NCI-H2196 (cell line): Measurements from ENCODE around the gene RFNG.

Source experiments
- DNase-seq: peaks from one replicate; lab custom pipeline; 2025; ENCODE audit not compliant: unreplicated experiment; lab: John Stamatoyannopoulos, UW

Gene RFNG

GRCh38 chr17:82059272-82060000 lies 7.8 kb upstream of the RFNG start:
- DNase-seq, result no peak

- DNase-seq, result no peak
Observed at GRCh38 chr17:82058855-82059249, 7.2 kb upstream of the RFNG start.

DNA sequence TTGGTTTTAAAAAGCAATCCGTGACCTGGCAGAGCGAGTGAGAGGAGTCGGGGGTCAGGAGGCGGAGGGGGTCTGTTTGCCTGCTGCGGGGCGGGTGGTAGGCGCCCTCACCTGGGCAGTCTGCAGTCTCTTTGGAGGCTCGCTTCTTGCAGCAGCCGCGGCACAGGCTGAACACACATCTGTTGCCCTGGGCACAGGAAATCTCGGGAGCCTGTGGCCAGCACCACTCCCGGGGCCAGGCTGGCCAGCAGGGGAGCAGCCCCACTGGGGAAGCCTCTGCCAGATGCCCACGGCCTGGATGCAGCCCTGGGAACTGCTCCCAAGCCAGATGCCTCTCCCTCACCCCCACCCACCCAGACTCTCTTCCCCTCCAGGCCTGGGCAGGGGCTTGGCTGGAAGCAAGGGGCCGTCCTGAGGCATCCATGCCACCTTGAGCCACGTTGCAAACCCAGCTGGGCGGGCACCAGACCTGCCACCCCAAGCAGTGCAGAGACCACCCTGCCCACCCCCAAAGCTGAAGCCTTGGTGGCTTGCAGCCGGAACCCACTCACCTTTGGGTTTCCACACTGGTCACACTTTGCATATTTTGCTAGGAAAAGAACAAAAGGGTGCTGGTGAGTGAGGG lies 6.7 kb upstream of the RFNG start:
- DNase-seq, result no peak

DNA sequence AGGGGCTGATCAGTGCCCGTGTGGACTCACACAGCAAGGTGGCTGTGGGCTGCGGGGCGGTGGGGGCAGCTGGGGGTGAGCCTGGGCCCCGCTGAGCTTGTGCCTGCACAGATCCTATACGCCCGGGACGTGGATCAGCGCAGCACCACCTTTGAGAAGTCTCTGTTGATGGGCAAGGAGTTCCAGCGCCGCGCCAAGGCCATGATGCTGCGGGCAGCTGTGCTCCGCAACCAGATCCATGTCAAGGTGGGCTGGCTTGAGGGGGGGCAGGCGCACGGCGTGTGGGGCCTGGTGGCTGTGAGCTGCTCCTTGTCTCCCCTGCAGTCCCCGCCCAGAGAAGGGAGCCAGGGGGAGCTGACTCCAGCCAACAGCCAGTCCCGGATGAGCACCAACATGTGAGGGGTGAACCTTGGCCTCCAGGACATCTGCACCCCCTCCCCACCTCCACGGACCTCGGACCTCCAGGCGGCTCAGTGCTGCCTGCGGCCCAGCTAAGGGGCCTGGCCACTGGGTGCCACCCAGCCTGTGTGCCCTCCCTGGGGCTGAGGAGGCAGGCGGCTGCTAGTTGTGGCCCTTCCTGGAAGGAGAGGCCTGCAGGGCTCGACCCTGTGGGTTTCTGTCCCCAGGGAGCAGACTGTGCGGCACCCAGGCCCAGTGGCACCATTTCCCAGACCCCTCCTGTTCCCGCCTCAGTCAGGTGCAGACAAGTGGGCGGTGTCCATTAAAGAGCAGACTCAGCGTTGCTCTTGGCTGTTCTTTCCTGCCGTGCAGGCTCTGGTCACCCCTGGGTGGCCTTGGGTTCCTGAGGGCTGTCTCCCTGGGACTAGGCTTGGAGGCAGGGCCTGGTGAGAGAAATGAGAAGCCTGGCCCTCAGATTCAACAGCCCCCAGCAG lies 5.4 kb upstream of the RFNG start:
- DNase-seq, result no peak

DNA sequence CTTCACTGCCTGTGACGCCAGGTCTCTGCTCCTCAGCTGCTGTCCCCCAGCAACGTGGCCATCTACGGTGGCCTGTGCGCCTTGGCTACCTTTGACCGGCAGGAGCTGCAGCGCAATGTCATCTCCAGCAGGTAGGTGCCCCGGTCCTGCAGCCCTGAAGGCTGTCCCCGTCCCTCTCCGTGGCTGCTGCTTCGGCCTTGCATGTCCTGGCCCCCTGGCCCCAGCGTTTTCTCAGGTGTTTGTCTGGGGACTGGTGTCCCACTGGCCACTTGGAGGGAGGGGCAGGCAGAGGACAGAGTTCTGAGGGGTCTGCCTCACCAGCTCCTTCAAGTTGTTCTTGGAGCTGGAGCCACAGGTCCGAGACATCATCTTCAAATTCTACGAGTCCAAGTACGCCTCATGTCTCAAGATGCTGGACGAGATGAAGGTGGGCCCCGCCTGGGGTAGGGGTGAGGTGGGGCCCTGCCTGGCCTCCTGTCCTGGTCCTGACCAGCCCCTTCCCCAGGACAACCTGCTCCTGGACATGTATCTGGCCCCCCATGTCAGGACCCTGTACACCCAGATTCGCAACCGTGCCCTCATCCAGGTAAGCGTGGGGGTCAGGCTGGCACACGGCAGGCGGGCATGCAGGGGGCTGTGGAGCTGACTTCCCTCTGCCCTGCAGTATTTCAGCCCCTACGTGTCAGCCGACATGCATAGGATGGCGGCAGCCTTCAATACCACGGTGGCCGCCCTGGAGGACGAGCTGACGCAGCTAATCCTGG lies 4.5 kb upstream of the RFNG start:
- no peak for DNase-seq

- DNase-seq, result no peak
Observed at GRCh38 chr17:82055023-82055964, 3.7 kb upstream of the RFNG start.

DNA sequence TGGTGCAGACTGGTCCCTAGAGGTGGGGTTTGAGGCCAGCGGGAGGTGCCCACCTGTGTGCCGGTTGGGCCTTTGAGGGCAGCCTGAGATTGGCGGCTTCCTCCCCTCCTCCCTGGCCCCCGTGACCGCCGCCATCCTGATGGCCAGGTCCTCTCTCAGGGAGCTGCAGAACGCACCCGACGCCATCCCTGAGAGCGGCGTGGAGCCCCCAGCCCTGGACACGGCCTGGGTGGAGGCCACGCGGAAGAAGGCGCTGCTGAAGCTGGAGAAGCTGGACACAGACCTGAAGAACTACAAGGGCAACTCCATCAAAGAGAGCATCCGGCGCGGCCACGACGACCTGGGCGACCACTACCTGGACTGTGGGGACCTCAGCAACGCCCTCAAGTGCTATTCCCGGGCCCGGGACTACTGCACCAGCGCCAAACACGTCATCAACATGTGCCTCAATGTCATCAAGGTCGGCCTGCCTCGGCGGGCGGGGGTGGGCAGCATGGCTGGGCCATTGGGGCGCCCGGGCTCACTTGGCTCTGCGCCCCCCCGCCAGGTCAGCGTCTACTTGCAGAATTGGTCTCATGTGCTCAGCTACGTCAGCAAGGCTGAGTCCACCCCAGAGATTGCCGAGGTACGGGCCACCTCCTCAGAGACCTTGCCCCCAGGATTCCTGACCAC lies 2.9 kb upstream of the RFNG start:
- DNase-seq, result no peak

DNA sequence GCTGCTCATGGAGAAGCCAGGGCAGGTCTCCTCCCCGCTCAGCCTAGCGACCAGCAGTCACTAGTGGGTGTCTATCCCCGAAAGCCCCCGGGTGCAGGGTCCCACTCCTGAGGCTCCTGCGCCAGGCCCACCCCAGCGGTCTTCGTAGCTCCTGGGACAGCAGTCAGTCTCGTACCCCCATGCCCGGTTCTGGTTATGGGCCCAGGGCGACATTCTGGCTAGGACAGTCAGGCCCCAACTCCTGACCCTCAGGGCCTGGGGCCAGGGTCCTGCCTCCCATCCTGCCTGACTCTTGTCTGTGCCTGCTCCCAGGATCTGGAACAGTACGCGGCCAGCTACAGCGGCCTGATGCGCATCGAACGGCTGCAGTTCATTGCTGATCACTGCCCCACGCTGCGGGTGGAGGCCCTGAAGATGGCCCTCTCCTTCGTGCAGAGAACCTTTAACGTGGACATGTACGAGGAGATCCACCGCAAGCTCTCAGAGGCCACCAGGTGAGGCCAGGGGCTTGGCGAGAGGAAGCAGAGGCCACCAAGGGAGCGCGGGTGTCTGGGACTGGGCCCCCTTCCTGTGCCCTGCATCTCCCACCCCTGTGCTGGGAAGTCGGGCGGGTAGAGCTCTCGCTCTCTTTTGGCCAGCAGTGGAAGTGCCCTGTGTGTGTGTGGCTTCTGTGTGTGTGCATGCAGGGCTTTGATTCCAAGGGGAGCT lies 2.1 kb upstream of the RFNG start:
- DNase-seq, result no peak

DNA sequence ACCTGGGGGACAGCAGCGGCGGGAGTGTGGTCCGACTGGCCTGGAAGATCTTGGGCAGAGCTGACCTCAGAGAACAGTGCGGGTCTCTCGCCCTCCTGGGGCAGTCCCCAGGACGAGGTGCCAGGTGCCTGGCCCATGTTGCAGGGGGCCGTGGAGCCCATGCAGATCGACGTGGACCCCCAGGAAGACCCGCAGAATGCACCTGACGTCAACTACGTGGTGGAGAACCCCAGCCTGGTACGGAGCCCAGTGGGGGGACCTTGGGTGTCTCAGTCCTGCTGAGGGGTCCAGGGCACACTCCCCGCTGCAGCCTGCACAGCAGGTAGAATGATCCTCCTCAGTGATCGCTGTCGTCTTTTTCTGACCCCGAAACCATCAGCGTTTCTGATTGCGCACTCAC lies 1.5 kb upstream of the RFNG start:
- no peak for DNase-seq

DNA sequence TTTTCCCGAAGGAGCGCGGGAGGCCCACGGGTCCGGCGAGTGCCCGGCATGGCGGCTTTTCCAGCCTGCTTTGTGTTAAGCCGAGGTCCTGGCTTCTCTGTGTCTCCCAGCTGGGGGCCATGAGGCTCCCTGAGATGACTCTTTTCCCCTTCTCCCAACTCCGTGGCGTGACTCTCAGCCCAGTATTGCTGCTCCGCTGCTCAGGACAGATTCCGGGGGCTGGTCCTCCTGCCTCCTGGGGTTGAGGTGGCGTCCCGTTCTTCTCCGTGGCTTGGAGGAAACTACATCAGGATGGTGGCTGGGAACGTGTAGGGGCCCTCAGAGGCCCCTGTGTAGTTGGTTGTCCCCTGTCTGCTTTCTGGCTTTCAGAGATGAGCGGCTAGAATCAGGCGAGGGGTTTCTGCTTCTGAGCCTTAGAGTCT lies 1.0 kb upstream of the RFNG start:
- no peak for DNase-seq

- no peak for DNase-seq
Observed at GRCh38 chr17:82050761-82051641, 610 bp downstream of the RFNG start.

GRCh38 chr17:82050152-82050760 lies 1.4 kb downstream of the RFNG start:
- no peak for DNase-seq

DNA sequence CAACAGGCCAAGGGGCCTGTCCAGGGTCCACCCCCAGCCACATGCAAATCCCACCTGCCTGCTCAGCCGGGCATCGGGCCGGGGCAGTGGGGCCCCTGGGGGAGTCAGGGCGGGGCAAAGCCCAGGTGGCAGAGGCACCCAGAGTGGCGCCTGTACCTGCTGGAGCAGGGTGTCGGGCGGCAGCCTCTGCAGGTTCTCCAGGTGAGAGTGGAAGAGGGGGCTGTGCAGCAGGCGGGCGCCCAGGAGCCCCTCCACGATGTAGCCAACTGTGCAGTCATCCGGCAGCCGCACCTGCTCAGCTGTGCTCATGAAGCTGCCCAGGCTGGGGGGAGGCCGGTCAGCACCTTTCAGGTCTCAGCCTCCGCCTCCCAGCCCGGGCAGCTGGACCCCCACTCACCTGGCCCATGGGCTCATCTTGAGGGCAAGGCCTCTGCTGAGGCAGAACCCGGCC lies 2.1 kb downstream of the RFNG start:
- no peak for DNase-seq

DNA sequence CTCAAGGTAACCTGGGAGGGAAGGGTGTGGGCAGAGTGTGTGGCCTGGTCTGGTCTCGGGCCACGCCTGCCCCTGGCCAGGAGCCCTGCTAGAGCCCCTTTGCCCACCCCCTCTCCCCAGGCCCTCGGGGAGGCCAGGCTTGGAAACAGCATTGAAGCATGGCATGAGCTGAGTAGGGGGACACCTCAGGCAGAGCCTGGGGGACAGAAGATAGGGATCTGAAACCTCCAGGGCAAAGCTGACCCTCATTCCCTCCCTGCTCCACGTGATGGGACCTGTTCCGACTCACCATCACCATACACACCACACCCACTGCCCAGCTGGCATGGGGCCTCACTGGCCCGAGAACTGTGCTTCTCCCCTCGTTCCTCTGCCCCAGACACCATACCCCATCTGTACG lies 2.5 kb downstream of the RFNG start:
- DNase-seq, result no peak

- no peak for DNase-seq
Observed at GRCh38 chr17:82048571-82048971, 3.0 kb downstream of the RFNG start.

- DNase-seq, result no peak
Observed at GRCh38 chr17:82047914-82048570, 3.6 kb downstream of the RFNG start.

DNA sequence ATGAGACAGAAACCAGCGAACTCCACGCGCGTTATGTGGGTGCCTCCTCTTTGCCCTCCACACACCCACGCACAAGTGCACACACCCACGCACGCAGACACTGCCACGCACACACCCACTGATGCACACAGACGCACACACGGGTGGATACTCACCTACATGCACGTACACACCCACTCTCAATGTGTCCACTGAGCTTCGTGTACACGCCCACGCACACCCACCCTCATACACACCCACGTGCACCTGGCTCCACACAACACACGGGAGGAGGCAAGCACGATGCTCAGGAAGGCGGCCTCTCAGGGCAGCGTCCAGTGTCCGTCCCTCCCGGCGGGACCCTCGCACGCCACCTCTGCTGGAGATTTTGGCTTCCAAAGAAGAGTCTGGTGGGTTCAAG lies 4.2 kb downstream of the RFNG start:
- DNase-seq, result no peak
